OCI-LY7 (cell line): ENCODE results near the gene LINS1. TPM values are rescaled to one million over a fixed set of nuclear protein-coding genes. Genes with fewer than 3 reads are reported as not detected.

Experiments
- BruUV-seq: library from RNA; stranded (reverse); fragments of 400-500 nt; replicated peaks from 2 replicates; lab custom pipeline; 2021; lab: Mats Ljungman, UMichigan
- CTCF ChIA-PET: fragments of 300-600 bp; sonication (Branson Sonifier 250); formaldehyde crosslinking; loops from one replicate; lab custom pipeline; 2022; ENCODE audit warnings: antibody characterized with exemption; ENCODE audit not compliant: unreplicated experiment; lab: Charles Lee
- POLR2A ChIA-PET: fragments of 300-600 bp; sonication (Branson Sonifier 250); formaldehyde crosslinking; loops from one replicate; lab custom pipeline; 2022; ENCODE audit warnings: antibody characterized with exemption; lab: Charles Lee
- DNase-seq: peaks from one replicate; pipeline ENCODE4 v3.0.0-alpha.2; 2015; ENCODE audit warnings: low spot score
- H2AFZ ChIP-seq: fragments of 200-600 bp; sonication (generic), shearing (Covaris generic); 2 replicates; pipeline ENCODE4 v1.6.1; 2014; ENCODE audit warnings: mild to moderate bottlenecking, antibody characterized with exemption, low read length, moderate library complexity
- H3K27ac ChIP-seq: fragments of 200-600 bp; sonication (generic); 2 replicates; pipeline ENCODE4 v1.5.1; 2014; ENCODE audit warnings: mixed run types, low read depth, mild to moderate bottlenecking, moderate library complexity, low read length, inconsistent platforms; ENCODE audit not compliant: poor library complexity, severe bottlenecking
- H3K36me3 ChIP-seq: fragments of 200-600 bp; sonication (generic); 2 replicates; pipeline ENCODE4 v1.6.1; 2014; ENCODE audit warnings: mild to moderate bottlenecking, antibody characterized with exemption, low read length, moderate library complexity, mixed read lengths; ENCODE audit not compliant: insufficient read depth
- H3K4me1 ChIP-seq: fragments of 200-600 bp; sonication (generic); 2 replicates; pipeline ENCODE4 v1.5.1; 2014; ENCODE audit warnings: mild to moderate bottlenecking, low read length; ENCODE audit not compliant: insufficient read depth, poor library complexity, severe bottlenecking
- H3K4me2 ChIP-seq: fragments of 200-600 bp; sonication (generic); 2 replicates; pipeline ENCODE4 v1.6.1; 2014; ENCODE audit warnings: mild to moderate bottlenecking, low read length
- H3K4me3 ChIP-seq: fragments of 200-600 bp; sonication (generic); 2 replicates; pipeline ENCODE4 v1.5.1; 2014; ENCODE audit warnings: mild to moderate bottlenecking, low read depth, low read length; ENCODE audit not compliant: poor library complexity, severe bottlenecking
- H3K79me2 ChIP-seq: fragments of 200-600 bp; sonication (generic); 2 replicates; pipeline ENCODE4 v1.6.1; 2016; ENCODE audit warnings: low read depth, mild to moderate bottlenecking, low read length, moderate library complexity, mixed read lengths; ENCODE audit not compliant: insufficient read depth
- H3K9me2 ChIP-seq: fragments of 200-600 bp; sonication (generic); 2 replicates; pipeline ENCODE4 v1.6.1; 2016; ENCODE audit warnings: mild to moderate bottlenecking, low read length, mixed read lengths; ENCODE audit not compliant: insufficient read depth
- H3K9me3 ChIP-seq: fragments of 200-600 bp; sonication (generic); 2 replicates; pipeline ENCODE4 v1.6.1; 2014; ENCODE audit warnings: mild to moderate bottlenecking, mixed run types, low read length, mixed read lengths
- H4K20me1 ChIP-seq: fragments of 200-600 bp; sonication (generic); 2 replicates; pipeline ENCODE4 v1.6.1; 2014; ENCODE audit warnings: mild to moderate bottlenecking, antibody characterized with exemption, low read length, moderate library complexity, mixed read lengths; ENCODE audit not compliant: insufficient read depth
- EZH2phosphoT487 ChIP-seq: fragments of 200-600 bp; sonication (generic); IDR thresholded peaks from 2 replicates; pipeline ENCODE4 v1.6.1; 2018; ENCODE audit warnings: low read depth, borderline replicate concordance, mild to moderate bottlenecking, mixed run types, antibody characterized with exemption, low read length, moderate library complexity, mixed read lengths
- intact Hi-C: fragments of 100-400 bp; cut with micrococcal nuclease; formaldehyde crosslinking; loops from one replicate; pipeline ENCODE4 v1.10.0; 2022; ENCODE audit not compliant: unreplicated experiment
- total RNA-seq, 2 experiments: library from RNA; depleted of rRNA in 1 of 2; stranded (reverse); fragments of >200 nt in 1 of 2; shearing (Covaris generic) in 1 of 2; gene quantifications; 2 replicates each; pipeline ENCODE4 v1.2.3, GENCODE V29; 2014 to 2022
- TF ChIP-seq, protein P1 (sequence below): fragments of 200-600 bp; sonication (generic); conservative IDR thresholded peaks from 2 replicates; pipeline ENCODE4 v1.5.1; 2014; ENCODE audit warnings: mild to moderate bottlenecking, antibody characterized with exemption, low read length, moderate library complexity, mixed read lengths

The LINS1 gene
- total RNA-seq, 2 experiments from 2014 or later, result 6.6 to 14.3 TPM

DNA sequence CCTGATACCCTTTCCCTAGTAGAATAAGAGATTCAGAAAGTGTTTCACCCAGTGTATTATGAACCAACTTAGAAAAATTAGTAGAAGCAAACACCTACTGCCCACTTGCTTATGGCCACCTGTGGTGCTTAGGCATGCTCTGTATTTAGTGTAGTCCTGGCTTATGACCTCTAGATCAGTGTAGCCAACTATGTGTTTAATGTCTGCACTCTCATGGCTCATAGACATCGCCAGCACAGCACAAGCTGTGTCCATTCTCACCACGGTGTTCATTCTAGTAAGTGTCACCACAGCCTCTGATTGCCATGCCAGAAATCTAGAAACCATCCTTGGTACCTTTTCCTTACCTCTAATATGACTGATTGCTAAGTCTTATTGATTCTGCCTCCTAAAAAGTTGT is 14.7 kb upstream of the LINS1 start:
- Histone ChIP-seq H3K79me2 (no peaks in the 10 kb centered on the region), H3K9me3 (peaks cover 3% of the 10 kb centered on the region; the same call in 1 of the 2 replicates), H3K4me2 (no peak overlapping the region), H3K27ac (no peak overlapping the region), H3K9me2 (no peaks in the 10 kb centered on the region), H2AFZ (no peak overlapping the region), H3K4me1 (no peaks in the 10 kb centered on the region), H4K20me1 (no peaks in the 10 kb centered on the region; the same call in 1 of the 2 replicates), H3K4me3 (no peak overlapping the region), H3K36me3 (peaks cover 76% of the 10 kb centered on the region)
- BruUV-seq, result no TSS peak
- intact Hi-C loops, result no loop called here
- no peak for TF ChIP-seq EZH2phosphoT487
- TF ChIP-seq, protein P1, sequence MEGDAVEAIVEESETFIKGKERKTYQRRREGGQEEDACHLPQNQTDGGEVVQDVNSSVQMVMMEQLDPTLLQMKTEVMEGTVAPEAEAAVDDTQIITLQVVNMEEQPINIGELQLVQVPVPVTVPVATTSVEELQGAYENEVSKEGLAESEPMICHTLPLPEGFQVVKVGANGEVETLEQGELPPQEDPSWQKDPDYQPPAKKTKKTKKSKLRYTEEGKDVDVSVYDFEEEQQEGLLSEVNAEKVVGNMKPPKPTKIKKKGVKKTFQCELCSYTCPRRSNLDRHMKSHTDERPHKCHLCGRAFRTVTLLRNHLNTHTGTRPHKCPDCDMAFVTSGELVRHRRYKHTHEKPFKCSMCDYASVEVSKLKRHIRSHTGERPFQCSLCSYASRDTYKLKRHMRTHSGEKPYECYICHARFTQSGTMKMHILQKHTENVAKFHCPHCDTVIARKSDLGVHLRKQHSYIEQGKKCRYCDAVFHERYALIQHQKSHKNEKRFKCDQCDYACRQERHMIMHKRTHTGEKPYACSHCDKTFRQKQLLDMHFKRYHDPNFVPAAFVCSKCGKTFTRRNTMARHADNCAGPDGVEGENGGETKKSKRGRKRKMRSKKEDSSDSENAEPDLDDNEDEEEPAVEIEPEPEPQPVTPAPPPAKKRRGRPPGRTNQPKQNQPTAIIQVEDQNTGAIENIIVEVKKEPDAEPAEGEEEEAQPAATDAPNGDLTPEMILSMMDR, result no peak
- POLR2A ChIA-PET, result no interaction called here
- DNase-seq, result no peak
- CTCF ChIA-PET, result no interaction called here

DNA sequence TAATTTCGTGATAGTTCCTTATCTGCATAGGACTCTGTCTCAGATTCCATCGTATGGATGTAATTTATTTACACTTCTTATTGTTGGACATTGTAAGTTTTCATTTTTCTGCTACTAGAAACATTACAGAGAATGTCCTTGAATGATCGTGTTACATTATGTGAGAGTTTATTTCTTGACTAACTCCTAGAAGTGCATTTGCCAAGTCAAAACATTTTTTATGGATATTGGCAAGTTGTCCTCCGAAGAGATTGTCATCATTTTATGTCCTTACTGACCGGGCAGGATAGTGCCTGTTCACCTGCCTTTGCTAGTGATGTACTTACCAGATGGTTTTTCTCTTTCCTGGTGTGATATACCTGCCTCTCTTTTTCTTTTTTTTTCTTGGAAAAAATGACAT is 13.8 kb upstream of the LINS1 start:
- H3K27ac ChIP-seq, result no peak overlapping the region
- H3K36me3 ChIP-seq, result peaks cover 73% of the 10 kb centered on the region
- H3K9me2 ChIP-seq, result no peaks in the 10 kb centered on the region
- BruUV-seq, result no TSS peak
- H3K4me1 ChIP-seq, result no peaks in the 10 kb centered on the region
- intact Hi-C loops, result no loop called here
- TF ChIP-seq, protein P1, result no peak
- no peak for TF ChIP-seq EZH2phosphoT487
- H3K4me3 ChIP-seq, result no peak overlapping the region
- no peak overlapping the region for H3K4me2 ChIP-seq
- H4K20me1 ChIP-seq, result no peaks in the 10 kb centered on the region; the same call in 1 of the 2 replicates
- H3K79me2 ChIP-seq, result no peaks in the 10 kb centered on the region
- no peak for DNase-seq
- H2AFZ ChIP-seq, result no peak overlapping the region
- no peaks in the 10 kb centered on the region for H3K9me3 ChIP-seq
- ChIA-PET CTCF (no interaction called here), POLR2A (interaction anchor here (0.8 to 1.0 kb wide), 2 partner anchors 35 to 257 kb away, joined by 3 to 5 read pairs; no protein-coding TSS in a partner anchor)

DNA sequence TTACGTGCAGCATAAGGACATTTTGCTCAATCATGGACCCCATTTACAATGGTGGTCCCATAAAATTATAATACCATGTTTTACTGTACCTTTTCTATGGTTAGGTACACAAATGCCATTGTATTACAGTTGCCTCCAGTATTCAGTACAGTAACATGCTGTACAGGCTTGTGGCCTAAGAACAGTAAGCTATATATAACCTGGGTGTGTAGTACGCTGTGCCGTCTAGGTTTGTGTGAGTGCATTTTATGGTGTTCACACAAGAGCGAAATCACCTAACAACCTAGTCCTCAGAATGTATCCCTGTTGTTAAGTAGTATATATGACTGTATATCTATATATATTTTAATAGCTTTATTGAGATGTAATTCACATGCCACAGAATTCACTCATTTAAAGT is 12.9 kb upstream of the LINS1 start:
- POLR2A ChIA-PET, result interaction anchor here (0.7 to 1.1 kb wide), 5 partner anchors 10 to 257 kb away, joined by 3 to 6 read pairs (median 4); no protein-coding TSS in a partner anchor

More for the DNA sequence above, 12.9 kb upstream of the LINS1 start:
- Histone ChIP-seq H3K4me1 (no peaks in the 10 kb centered on the region), H3K27ac (no peak overlapping the region), H3K9me2 (no peaks in the 10 kb centered on the region), H3K4me2 (no peak overlapping the region), H3K79me2 (no peaks in the 10 kb centered on the region), H3K9me3 (no peaks in the 10 kb centered on the region), H3K36me3 (peaks cover 71% of the 10 kb centered on the region), H3K4me3 (no peak overlapping the region), H2AFZ (no peak overlapping the region), H4K20me1 (no peaks in the 10 kb centered on the region; the same call in 1 of the 2 replicates)
- CTCF ChIA-PET, result interaction anchor here (0.5 kb wide), 1 partner anchor 12 kb away, joined by 6 read pairs; no protein-coding TSS in a partner anchor
- no TSS peak for BruUV-seq
- intact Hi-C loops, result no loop called here
- no peak for TF ChIP-seq EZH2phosphoT487
- TF ChIP-seq, protein P1, result no peak
- DNase-seq, result no peak
